NCI-H2196 treated with DMSO at 0.1 percent for 48 hours (cell line): ENCODE results near the gene LAD1.

Experiments
- DNase-seq: peaks from one replicate; lab custom pipeline; 2025; ENCODE audit not compliant: unreplicated experiment; lab: John Stamatoyannopoulos, UW

LAD1 gene

GRCh38 chr1:201399018-201399351, at the start of gene LAD1:
LAD1 (minus strand) TSS chr1:201399324; CDS start chr1:201399306, 18 bp downstream.
- no peak for DNase-seq

- no peak for DNase-seq
These were observed 49.1 kb upstream of the LAD1 start for GRCh38 chr1:201447903-201448871.

GRCh38 chr1:201445310-201445709, 46.2 kb upstream of the LAD1 start:
- no peak for DNase-seq

GRCh38 chr1:201444792-201445191, 45.7 kb upstream of the LAD1 start:
- no peak for DNase-seq

GRCh38 chr1:201443747-201444146, 44.6 kb upstream of the LAD1 start:
- no peak for DNase-seq

- DNase-seq, result no peak
These were observed 37.8 kb upstream of the LAD1 start for GRCh38 chr1:201436969-201437368.

GRCh38 chr1:201436393-201436792, 37.3 kb upstream of the LAD1 start:
- no peak for DNase-seq

- no peak for DNase-seq
These were observed 35.1 kb upstream of the LAD1 start for GRCh38 chr1:201434266-201434665.

- no peak for DNase-seq
These were observed 34.5 kb upstream of the LAD1 start for GRCh38 chr1:201433609-201434008.

GRCh38 chr1:201430776-201431175, 31.7 kb upstream of the LAD1 start:
- DNase-seq, result no peak

- DNase-seq, result no peak
These were observed 30.8 kb upstream of the LAD1 start for GRCh38 chr1:201429736-201430501.

GRCh38 chr1:201427963-201428362, 28.8 kb upstream of the LAD1 start:
- no peak for DNase-seq

GRCh38 chr1:201426479-201427310, 27.6 kb upstream of the LAD1 start:
- DNase-seq, result no peak

GRCh38 chr1:201424146-201424545, 25.0 kb upstream of the LAD1 start:
- no peak for DNase-seq

GRCh38 chr1:201423655-201424054, 24.5 kb upstream of the LAD1 start:
- DNase-seq, result no peak

- no peak for DNase-seq
These were observed 23.4 kb upstream of the LAD1 start for GRCh38 chr1:201422436-201423030.

- no peak for DNase-seq
These were observed 22.9 kb upstream of the LAD1 start for GRCh38 chr1:201422026-201422425.

GRCh38 chr1:201421041-201421440, 21.9 kb upstream of the LAD1 start:
- no peak for DNase-seq

- no peak for DNase-seq
These were observed 21.5 kb upstream of the LAD1 start for GRCh38 chr1:201420608-201421002.

GRCh38 chr1:201419746-201420607, 20.9 kb upstream of the LAD1 start:
- DNase-seq, result no peak
